HG03064 (cell line): Measurements from ENCODE around the gene LELP1.
"Not testable (repeated sequence)": the region's sequence is repeated elsewhere in the genome, so short reads cannot be mapped to it uniquely, and the experiment has no call there.

ENCODE experiments used
- ATAC-seq: cut with Tn5 transposase; IDR thresholded peaks from one replicate; pipeline ENCODE4 v1.9.1; 2021; ENCODE audit warnings: low read depth; ENCODE audit not compliant: unreplicated experiment

LELP1 gene

DNA sequence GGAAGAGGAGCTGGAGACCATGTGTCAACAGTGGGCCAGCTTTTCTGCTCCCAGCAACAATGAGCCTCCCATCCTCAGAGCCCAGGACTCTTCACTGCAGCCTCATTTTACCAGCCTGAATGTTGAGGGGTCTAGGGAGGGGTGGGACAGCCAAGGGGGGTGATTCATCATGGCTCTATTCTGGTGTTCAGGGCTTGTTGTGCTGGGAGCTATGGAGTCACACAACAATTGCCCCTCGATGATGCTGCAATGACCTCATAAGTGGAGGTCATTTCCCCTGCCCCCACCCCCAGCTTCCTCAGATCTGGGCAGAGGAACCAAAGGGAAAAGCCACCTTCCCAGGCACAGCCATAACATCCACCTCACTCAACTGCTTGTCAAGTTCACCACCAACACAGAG is at the start of gene LELP1:
LELP1 (plus strand) TSS at position 301 of the 400 bp plus-strand sequence. CDS start 1,278 bp downstream, outside the sequence.
- no peak for ATAC-seq

DNA sequence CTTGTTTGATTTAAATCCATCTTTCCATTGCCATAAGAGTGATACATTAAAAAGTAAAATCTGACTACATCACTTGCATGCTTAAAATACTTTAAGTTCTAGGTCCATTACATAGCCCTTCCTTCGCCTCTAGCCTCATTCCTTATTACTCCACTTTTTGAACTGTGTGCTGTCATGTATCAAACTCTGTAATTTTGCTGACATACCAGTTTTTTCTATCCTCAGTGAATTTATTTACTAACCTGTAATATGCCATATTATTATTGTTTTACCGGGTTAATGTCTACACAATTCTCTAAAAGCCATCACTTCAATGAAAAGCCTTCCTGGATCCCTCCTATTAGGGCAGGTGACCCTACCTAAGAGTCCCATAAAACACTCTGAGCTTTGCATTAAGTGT is 47.7 kb upstream of the LELP1 start:
- ATAC-seq = no peak

DNA sequence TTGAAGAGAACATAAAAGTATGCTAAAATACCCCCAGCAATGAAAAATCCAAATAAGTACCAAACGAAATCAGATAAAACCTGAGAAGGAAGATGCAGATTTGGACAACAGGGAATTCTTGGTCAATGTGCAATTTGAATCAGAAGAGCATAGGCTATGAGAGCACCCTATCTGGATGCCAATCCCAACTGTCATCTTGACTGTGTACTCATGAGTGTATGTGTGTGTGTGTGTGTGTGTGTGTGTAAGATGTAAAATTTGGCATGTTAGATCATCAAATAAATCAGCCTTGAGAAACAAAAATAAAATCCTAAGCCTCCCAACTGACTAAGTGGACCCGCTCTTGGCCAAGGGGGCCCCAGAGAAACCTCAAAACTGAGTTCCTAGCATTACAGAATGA is 34.5 kb upstream of the LELP1 start:
- ATAC-seq = no peak

DNA sequence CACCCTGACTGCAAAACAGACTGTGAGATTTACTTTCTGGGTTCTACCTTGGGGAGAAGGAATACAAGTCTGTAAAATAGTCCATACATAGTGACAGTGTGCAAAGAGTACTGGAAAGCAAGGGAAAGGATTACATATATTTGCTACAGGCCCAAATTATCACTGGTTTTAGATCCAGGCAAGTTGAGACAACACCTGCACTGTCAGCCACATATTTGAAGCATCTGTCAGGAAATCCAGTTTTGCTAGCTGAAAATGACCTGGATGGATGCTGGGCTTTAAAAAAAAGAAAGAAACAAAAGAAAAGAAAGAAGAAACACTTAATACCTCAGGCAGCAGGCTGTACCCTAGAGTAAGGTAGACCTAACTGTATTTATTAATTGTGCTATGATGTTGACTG is 28.6 kb upstream of the LELP1 start:
- no peak for ATAC-seq

DNA sequence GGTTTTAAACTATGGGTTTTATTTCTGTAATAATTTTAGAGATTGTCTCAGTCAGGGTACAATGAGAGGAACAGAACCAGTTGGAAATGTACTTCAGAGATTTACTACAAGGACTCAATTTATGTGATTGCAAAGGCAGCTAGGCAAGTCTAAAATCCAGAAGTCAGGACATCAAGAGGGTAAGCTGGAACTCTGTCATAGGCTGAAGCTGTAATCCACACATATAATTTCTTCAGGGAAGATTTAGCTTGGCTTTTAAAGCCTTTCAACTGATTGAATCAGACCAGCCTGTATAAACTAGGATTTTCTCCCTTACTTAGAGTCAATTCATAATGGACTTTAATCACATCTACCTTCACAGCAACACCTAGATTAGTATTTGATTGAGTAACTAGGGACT is 24.3 kb upstream of the LELP1 start:
- ATAC-seq = no peak

DNA sequence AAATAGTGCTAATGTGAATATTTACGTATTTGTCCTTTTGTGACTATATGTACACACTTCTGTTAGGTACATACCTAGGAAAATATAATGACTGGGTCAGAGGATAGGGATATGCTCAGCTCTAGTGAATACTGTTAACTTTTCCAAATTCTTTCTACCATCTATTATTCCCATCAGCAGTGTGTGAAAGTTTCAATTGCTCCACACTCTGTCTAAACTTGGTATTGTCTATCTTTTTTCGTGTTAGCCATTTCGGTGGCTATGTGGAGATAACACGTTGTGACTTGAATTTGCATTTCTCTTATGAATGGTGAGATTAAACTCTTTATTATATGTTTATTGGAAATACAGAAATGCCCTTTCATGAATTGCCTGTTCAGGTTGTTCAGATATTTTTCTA is 22.7 kb upstream of the LELP1 start:
- no peak for ATAC-seq

DNA sequence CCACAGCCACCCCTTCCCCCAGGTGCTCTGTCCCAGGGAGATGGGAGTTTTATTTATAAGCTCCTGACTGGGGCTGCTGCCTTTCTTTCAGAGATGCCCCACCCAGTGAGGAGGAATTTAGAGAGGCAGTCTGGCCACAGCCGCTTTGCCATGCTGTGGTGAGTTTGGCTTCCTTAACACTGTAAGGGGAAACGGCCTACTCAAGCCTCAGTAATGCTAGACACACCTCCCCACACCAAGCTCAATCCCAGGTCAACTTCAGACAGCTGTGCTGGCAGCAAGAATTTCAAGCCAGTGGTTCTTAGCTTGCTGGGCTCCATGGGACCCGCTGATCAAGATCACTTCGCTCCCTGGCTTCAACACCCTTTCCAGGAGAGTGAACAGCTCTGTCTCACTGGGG is 14.9 kb upstream of the LELP1 start:
- not testable (repeated sequence) for ATAC-seq

DNA sequence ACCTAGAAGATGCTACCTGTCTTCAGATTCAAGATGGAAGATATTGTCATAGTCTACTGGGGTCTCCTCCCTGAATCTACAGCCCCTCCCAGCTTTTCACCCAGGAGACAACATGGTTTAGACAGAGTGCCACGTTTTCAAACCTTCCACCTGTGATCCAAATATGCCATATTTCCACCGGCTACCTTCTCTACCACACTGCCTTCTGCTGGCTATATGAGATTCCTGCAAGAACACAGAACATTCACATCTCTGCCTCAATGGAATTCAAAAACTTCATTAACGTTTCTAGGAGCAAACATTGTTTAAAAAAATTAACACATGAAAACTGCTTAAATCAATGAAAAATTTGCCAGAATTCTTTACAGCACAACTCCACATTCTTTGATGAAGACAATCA is 12.9 kb upstream of the LELP1 start:
- no peak for ATAC-seq

DNA sequence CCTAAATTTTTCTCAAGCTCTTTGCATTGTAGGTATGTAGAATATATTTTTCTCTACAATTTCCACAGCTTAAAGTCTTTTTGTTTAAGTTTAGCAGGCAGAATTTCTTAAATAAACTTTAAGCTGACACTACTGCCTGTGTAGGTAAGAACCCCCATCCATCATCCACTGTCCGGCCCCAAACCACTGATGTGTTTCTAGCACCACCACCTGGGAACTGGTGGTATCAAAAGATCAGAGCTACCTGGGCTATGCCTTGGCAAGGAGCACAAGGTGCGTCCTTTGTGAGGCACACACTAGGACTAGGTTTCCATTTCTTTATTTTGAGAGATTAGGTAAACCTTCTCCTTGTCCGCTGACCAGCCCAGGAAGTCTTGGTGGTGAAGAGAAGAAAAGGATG is 10.5 kb upstream of the LELP1 start:
- ATAC-seq = no peak

DNA sequence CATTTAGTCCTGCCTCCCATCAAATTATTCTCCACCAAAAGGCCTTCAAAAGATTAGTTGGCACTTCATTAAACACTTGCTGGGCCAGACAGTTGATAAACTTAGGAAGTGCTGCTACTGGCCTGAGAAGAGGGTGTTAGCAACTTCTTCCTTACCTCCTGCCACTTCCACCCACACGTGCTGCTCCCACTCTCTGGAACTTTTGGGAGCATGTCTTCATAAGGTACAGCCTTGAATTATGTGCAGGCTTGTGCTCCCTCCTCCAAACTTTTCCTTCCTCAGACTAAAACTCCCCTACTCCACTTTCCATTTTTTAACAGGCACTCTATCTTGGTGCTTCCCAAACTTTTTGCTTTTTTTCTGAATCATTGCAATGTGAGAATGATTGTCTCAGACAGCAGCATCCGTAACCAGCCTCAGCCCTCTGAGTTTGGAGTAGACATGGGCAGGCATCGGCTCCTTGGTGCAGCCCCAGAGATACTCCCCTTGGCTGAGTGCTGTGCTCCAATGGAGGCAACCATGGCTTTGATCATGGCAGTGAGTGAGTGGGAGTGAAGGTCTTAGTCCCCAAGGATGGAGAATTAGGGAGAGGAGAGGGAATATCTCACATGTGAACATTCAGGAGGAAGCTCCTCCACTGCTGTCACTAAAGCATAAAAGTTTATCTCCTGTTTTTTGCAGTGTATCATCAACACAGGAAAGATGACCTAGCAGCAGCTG is 8.7 kb upstream of the LELP1 start:
- no peak for ATAC-seq

DNA sequence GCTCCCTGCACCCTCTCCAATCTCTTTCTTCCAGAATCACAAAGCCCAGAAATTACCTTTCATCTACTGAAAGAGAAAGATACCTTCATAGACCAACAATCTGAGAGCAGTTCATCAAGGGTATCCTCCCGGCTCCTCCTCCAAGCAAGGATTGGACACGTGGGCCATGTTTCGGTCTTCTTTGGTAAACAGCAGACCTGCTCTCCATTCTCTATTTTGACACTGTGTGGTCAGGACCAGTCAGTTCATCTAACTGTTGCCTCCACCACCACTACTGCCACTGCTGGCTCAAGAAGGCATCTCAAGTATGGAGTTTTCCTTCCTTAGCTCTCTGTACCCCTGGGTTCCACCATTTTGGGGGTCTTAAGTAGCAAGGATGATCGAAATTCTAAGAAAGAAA is 8.0 kb upstream of the LELP1 start:
- ATAC-seq = no peak

DNA sequence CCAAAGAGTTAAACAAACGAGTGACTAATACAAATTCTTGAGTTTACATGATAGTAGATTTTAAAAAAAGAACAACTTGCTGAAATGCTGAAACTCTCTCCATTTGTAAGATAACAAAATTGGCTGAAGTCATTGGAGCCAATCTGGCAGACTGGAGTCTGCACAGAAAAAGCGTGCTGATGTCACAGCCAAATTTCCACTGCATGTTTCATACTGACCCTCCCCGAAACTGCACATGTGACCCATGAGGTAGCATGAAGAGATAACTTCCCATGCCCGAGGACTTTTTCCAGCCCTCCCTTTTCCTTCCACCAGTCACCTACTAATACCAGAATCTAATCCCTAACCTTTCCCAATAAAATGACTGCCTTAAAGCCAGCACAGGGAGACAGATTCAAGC is 1.2 kb upstream of the LELP1 start:
- ATAC-seq = no peak

DNA sequence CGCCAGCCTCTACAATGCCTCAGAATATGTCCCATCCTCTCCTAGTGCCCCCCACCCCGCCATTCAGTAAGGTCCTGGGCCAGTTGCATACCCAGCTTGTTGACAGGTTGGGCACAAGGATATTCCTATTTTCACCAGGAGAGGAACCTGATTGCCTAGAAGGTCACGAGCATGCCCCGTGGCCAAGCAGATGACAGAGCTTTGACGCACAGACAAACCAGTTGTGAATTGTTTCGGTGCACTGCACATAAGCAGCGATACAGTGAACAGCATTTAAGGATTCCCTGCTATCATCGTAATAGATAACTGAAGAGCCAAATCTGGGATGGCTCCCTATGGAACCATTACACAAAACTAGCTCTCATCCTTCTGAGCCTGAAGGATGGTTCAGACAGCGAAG is 3.4 kb downstream of the LELP1 start:
- no peak for ATAC-seq

DNA sequence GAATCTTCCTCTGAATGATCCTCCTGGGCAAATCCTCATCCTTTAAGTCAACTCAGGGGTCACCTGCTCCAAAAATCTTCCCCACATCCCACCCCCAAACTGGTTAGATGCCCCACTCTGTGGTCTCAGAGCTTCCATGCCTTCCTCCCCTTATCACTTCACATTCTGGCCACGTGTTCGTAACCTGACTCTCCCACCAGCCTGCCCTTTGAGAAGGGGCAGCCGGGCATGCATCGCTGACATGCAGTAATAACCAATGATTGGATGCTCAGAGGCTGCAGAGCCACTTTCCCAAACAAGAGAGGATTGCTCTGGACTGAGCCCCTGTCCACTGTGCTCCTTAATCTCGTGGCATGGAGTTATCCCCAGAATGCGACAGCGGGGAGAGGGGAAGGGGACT is 7.0 kb downstream of the LELP1 start:
- ATAC-seq = no peak

DNA sequence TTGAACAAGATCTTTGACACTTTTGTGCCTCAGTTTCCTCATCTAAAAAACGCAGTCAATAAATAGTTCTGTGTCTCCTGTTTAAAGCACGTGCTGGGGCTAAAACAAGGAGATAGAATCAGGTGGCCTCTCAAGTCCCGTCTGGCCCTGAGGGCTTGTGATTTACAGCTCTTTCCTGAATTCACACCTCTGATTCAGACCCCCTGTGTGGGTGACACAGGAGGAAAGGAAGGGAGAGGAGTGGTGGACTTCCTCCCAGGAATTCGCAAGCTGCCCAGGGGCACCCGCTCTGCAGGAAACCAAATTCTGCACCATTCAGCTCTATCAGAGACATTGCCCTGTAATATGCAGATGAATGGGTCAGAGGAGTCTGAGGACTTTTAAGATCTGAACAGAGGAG is 9.0 kb downstream of the LELP1 start:
- no peak for ATAC-seq

DNA sequence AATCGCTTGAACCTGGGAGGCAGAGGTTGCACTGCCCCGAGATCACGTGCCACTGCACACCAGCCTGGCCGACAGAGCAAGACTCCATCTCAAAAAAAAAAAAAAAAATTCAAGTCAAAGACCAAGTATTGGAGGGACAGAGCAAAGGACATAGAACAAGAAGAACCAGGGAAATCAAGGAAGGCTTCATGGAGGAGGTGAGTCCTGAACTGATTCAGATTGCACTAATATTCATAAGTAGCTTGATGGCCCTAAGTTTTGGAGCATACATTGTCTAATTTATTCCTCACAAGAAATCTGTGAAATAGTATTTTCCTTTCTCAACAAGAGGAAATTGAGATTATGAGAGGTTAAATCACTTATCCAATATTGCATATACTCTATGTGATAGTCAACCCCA is 10.3 kb downstream of the LELP1 start:
- no peak for ATAC-seq

DNA sequence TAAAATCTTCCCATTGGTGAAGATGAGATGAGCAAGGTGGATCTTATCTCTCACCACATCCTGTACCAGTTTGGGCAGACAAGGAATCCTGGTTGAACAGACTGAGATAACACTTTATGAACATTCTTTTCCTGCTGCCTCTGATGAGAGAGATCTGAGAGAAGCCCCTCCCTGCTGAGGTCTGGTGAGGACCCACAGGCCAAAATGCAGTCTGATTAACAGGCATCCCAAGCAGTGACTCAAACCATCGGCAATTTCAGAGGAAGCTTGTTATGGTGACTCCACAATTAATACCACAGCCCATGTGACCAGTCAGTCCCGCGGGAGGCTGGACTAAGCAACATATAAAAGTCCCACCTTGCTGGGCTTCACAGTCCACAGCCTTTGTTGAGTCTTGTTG is 14.0 kb downstream of the LELP1 start, which contains the start of gene PRR9:
PRR9 (plus strand) TSS at position 373 of the 400 bp plus-strand sequence. CDS start 561 bp downstream, outside the sequence.
- ATAC-seq = no peak

DNA sequence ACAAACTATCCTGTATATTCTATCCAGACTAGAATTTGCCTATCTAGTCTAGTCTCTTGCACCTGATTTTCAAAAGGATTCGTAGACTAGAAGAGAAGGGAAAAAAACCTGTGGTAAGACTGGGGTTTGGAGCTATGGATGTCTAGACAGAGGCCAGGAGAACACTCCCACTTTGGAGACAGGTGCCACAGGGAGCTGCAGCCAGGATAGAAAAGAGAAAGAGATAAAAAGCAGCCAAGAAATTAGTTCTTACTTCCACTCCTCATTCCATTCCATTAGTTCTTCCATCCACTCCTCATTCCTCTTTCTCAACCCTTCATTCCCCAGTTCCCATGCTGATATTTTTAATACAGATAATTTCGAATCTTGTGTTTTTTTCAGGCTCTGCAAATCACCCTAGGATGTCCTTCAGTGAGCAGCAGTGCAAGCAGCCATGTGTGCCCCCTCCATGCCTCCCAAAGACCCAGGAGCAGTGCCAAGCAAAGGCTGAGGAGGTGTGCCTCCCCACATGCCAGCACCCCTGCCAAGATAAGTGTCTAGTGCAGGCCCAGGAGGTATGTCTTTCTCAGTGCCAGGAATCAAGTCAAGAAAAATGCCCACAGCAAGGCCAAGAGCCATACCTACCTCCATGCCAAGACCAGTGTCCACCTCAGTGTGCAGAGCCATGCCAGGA is 14.7 kb downstream of the LELP1 start:
- no peak for ATAC-seq

DNA sequence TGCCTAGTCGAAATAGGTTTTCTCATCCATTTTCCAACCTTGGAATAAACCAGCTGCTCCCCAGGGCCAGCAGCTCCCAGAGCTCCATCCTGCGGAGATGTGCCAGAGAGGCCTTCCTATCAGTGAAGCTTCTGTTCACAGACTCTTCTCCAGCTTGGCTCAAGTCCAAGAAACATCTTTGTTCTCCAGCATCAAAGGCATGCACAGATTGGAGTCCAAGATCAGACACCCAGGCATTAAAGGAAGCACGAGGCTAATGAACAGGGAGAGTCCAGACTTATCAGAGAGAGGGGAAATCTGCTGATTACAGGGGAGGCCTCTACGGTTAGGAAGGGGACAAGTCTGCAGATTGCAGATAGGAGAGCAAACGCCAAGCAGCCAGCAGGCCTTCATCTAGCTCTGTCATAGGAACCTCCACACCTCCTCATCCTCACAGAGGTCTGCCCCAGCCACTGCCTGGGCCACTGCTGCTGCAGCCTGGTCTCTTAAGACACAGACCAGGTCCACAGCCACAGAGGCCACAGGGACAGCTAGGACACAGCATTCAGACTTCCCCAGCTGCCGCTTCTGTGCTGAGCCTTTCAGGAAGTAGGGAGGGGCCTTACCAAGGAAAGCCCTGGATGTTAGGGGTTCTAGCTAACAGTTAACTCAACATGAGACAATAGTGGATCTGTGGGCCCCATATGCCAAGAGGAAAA is 17.5 kb downstream of the LELP1 start:
- no peak for ATAC-seq

DNA sequence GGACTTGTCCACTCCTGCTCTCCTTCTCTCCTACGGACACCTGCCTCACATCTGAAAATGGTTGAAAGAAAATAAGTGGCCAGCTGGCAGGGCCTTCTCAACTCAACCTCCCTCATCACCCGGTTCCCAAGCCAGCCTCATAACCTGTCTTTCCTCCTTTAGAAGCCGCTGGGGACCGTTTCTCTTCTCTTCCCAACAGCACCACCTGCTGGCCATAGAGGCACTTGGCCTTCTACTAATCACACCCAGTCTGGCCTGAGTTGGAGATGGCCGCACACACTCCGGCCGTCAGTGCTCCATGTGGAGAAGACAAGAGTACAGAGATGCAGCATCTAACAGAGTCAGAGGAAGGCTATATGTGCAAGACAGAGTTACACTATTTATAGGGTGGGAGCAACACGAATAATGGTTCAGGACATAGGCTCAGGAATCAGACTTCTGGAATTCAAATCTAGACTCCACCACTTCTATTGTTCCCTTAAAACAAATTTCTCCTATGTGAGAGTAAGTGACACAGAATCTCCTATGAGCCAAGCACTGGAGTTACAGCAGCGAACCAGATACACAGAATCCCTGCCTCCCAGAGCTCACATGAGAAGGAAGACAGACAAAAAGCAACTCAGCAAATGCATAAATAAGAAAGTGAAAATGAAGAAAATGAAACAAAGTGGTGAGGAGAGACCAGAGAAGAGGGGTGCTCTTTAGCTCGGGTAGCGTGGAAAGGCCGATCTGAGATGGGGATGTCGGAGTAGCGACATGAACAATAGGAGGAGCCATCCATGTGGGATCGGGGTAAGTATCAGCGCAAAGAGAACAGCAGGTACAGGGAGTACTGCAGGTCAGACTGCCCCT is 20.0 kb downstream of the LELP1 start:
- ATAC-seq = not testable (repeated sequence)

DNA sequence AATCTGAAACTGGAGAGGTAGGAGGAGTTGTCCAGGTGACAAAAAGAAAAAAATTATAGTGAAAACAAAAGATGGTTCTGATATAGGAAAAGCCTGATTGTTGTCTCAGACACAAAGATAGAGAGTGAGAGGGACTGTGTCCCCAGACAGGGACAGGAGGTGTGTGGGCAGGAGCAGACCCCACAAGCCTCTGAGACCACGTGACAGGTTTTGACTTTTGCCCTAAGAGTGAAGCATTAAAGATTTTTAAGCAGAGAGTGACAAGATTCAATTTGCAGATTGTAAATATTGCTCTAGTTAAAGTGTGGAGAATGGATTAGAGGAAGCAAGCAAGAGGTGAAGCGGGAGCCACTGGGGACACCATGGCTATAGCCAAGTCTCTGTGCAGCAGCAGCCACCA is 24.6 kb downstream of the LELP1 start:
- ATAC-seq = no peak
